VCaP (cell line): ENCODE results near the gene KIAA2012.

ENCODE experiments used
- H3K27ac ChIP-seq: fragments of 450-650 bp; 2 replicates; pipeline ENCODE4 v1.5.1; 2017
- TF ChIP-seq, protein P1 (sequence below): fragments of 450-650 bp; conservative IDR thresholded peaks from 2 replicates; pipeline ENCODE4 v1.5.1; 2017; ENCODE audit warnings: mild to moderate bottlenecking, moderate library complexity

KIAA2012 gene

DNA sequence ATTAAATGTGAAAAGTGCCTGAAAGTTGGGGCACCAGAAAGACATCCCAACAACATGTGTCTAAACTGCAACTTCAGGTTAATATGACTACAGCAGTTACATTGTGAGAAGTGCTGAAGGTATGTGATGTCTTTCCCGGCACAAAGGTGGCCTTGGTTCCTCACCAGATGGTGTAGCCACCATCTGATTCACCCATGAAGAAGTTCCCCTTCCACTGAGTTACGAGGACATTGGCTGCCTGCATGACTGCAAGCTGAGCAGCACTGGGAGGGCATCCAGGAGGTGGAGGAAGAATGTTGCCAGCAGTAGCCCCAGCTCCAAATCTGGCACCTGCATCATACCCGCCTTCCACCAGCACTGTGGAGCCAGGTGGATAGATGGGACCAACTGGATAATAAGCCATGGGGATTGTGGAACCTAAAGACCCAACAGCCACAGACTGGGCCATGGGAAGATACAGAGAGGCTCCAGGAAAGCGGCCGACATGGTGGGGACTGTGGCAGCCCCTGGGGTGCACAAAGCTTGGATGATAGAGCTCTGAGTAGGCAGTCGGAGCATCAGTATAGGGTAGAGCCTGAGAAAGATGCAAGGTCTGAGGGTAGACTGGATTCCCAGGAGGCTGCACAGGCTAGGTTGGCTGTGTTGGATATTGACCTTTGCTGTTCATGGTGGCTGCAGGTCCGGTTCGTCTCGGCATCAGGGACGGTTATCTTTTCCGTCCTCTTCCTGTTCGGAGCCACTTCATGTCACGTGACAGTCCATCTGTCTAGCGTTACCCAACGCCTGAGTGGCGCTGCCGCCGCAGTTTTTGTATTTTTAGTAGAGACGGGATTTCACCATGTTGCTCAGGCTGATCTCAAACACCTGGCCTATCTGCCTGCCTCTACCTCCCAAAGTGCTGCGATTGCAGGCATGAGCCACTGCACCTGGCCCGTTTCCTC lies 128.4 kb downstream of the KIAA2012 start:
- TF ChIP-seq, protein P1, sequence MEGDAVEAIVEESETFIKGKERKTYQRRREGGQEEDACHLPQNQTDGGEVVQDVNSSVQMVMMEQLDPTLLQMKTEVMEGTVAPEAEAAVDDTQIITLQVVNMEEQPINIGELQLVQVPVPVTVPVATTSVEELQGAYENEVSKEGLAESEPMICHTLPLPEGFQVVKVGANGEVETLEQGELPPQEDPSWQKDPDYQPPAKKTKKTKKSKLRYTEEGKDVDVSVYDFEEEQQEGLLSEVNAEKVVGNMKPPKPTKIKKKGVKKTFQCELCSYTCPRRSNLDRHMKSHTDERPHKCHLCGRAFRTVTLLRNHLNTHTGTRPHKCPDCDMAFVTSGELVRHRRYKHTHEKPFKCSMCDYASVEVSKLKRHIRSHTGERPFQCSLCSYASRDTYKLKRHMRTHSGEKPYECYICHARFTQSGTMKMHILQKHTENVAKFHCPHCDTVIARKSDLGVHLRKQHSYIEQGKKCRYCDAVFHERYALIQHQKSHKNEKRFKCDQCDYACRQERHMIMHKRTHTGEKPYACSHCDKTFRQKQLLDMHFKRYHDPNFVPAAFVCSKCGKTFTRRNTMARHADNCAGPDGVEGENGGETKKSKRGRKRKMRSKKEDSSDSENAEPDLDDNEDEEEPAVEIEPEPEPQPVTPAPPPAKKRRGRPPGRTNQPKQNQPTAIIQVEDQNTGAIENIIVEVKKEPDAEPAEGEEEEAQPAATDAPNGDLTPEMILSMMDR, result no peak
- H3K27ac ChIP-seq, result no peak overlapping the region

- H3K27ac ChIP-seq, result no peak overlapping the region
- TF ChIP-seq, protein P1, result no peak
These were observed 130.3 kb downstream of the KIAA2012 start for GRCh38 chr2:202203348-202203747.

DNA sequence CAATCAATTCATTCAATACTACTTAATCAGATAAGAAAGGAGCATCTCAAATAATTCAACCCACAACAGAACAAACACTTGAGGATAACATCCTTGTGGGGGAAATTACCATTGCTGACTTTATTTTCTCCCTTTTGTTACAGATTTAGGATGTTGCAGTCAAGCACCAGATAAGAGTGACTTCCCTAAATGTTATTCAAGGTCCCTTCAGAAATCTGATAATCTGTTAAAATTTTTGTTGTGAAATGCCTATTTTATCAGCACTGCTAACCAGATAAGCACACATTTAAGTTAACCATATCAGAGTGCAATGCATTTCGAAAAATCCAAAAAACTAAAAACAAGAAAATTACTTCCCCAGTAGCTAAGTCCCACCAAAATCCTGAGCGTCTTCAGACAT lies 131.8 kb downstream of the KIAA2012 start:
- TF ChIP-seq, protein P1, result no peak
- H3K27ac ChIP-seq, result no peak overlapping the region

DNA sequence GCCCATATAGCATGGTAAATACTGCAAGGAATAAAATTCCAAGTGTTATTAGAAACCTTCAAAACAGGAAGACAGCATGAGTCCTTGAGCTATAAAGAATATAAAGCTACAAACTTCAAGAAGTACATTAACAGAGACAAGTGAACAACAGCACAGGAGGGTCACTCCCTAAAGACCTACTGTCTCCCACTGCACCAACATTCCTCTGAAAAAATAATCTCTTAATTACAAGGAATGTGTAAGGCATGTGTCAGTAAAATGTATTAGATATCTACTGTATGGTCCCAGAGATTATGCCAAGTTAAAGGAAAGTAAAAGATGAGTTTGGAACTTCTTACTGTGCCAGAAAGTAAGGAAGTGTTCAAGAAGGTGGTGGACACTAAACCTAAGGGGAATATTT lies 135.5 kb downstream of the KIAA2012 start:
- no peak overlapping the region for H3K27ac ChIP-seq
- TF ChIP-seq, protein P1, result no peak

- no peak overlapping the region for H3K27ac ChIP-seq
- TF ChIP-seq, protein P1, result no peak
These were observed 142.1 kb downstream of the KIAA2012 start for GRCh38 chr2:202215179-202215578.

DNA sequence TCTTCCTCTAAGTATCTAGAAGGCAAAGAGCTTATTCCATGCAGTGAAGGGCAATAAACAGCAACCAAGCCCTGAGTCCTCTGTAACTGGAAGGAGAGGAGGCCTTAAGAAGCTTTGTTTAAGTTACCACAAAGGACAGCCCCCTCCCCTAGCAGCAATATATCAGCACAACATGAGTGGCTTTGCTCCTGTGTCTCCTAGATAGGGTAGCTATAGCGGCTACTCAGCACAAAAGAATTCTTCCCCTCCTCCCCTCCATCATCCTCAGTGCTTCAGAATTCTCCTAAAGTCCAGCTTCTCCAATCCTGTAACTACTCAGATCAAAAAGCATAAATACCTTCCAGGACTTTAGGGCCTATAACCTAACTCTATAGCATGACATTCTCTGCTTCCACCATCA lies 148.8 kb downstream of the KIAA2012 start:
- H3K27ac ChIP-seq, result no peak overlapping the region
- TF ChIP-seq, protein P1, result no peak

DNA sequence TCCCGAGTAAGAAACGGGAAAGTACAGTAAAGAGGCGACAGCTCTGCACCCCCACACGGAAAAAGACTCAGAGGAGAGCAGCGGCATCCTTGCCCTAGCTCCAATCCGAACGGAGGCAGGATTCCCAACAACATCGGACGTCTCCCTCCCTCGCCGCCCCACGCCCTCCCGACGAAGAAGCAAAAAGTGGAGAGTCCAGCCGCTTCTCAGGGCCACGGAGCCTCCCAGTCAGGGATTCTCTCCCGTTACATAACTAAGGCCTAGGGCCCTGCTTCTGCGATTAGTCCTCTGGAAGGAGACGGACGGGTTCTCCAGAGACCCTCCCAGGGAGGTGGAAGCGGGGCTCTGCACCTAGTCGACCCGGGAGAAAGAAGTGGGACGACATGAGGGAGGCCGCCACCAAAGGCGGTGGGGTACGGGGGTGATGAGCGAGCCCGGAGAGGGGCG lies 164.8 kb downstream of the KIAA2012 start:
- H3K27ac ChIP-seq, result peak overlapping the region; percentile 81
- TF ChIP-seq, protein P1, result no peak
